Astrocyte of the spinal cord (primary cell): ENCODE results near the gene WDR31.
"Not testable (repeated sequence)": the region's sequence is repeated elsewhere in the genome, so short reads cannot be mapped to it uniquely, and the experiment has no call there.

Experiments used
- DNase-seq: peaks from one replicate; pipeline ENCODE4 v3.0.0; 2011; ENCODE audit warnings: low read depth, low spot score
- H3K4me3 ChIP-seq: 2 replicates; pipeline ENCODE4 v1.5.1; 2011; ENCODE audit warnings: low read depth, mild to moderate bottlenecking, low read length, moderate library complexity
- CTCF ChIP-seq: IDR thresholded peaks from 2 replicates; pipeline ENCODE4 v1.5.1; 2012; ENCODE audit warnings: low read depth, mild to moderate bottlenecking, low read length, inconsistent platforms
- in situ Hi-C: cut with HindIII; loops from 2 replicates; pipeline ENCODE4 v1.10.0; 2017; ENCODE audit warnings: low sequenced_read_pairs

WDR31 gene

DNA sequence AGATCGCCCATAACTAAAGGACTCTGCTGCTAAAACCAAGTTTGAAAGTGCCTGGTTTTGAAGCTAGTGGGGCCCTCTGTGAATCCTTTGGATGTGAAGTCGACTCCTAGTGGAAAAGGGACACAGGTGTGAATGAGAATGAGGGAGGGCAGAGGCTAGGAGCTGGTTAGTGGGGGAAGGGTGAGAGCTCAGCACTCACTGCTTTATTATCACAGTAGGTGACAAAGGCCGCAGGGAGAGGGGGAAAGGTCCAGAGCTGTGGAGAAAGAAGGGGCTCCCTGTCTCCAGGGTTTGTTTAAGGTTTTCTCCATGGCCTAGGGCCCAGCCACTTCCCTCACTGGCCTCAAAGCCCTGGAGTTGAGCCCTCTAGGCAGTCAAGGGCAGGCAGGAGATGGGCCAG is 33.2 kb upstream of the WDR31 start:
- no peak for DNase-seq
- no peak for TF ChIP-seq CTCF
- H3K4me3 ChIP-seq = no peak overlapping the region
- in situ Hi-C loops = no loop called here

DNA sequence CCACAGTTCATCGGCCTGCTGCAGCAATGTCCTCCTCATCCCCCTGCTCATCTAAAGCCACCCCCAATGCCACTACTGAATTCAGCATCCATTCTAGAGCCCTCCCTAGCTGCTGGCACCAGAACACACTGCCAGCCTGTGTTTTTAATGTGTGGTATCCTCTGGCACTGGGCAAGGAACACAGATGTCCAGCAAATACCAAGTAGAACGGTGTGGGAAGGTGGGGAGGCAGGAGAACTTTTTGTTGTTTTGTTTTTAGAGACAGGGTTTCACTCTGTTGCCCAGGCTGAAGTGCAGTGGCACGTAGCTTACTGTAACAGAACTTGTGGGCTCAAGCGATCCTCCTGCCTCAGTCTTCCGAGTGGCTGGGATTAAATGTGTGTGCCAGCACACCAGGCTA is 32.0 kb upstream of the WDR31 start:
- in situ Hi-C loops = no loop called here
- no peak for TF ChIP-seq CTCF

DNA sequence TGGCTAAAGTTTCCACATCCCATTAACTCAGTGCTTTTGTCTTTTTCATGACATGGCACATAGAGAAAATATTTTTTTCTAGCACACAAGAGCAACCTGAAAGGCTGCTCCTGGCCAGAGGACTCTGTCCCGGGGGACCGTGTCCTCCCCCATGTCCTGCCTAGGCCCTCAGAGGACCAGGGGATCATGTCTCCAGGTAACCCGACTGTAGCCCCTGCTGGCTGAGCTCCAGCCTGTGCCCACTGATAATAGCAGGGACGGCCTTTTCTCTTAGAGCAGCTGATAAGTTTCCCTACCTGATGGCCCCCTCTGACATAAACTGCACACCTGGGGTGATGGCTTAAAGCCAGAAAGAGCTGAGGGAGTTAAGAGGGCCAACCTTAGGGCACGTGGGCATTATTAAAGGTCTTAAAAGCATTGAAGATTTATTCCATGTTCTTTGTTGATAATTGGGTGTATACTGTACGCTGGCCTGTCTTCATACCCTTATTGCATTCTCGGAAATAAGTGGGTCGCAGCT is 30.8 kb upstream of the WDR31 start:
- no peak for DNase-seq
- in situ Hi-C loops = no loop called here
- no peak overlapping the region for H3K4me3 ChIP-seq
- TF ChIP-seq CTCF = no peak

More for the DNA sequence above, 32.0 kb upstream of the WDR31 start:
- no peak overlapping the region for H3K4me3 ChIP-seq
- no peak for DNase-seq

- TF ChIP-seq CTCF = no peak
- in situ Hi-C loops = no loop called here
- no peak for DNase-seq
- H3K4me3 ChIP-seq = no peak overlapping the region
Measured at GRCh38 chr9:113369855-113370140, 29.7 kb upstream of the WDR31 start.

DNA sequence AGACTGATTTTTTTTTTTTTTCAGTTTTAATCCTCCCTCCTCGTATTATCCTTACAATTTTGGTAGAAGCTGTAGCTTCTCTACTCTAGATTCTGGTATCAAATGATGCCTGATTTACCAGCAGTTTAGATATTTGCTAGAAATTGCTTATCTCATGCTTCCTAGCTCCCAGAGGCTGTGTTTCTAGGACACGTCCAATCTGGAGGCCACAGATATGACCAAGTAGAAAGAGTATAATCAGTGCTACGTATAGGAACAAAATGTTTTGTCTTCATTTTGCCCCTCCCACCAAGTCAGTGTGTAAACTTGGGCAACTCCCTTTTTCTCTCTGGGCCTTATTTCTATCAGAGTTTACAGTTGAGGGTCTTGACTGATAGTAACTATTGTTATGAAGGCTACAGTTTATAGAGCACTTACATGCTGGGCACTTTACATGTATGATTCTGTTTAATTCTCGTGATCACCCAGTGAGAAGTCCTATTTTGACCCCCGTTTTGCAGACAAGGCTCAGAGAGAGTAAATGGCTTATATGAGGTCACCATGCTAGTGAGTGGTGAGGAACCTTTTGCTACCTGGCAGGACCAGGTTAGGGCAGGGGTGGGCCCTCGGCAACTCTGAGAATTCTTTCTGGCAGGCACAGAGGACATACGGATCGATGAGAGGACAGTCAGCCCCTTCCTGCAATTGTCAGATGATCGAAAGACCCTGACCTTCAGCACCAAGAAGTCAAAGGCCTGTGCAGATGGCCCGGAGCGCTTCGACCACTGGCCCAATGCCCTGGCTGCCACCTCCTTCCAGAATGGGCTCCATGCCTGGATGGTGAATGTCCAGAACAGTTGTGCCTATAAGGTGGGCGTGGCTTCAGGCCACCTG is 29.1 kb upstream of the WDR31 start:
- in situ Hi-C loops = no loop called here
- no peak for TF ChIP-seq CTCF
- no peak for DNase-seq
- no peak overlapping the region for H3K4me3 ChIP-seq

GRCh38 chr9:113368348-113368981 is 28.4 kb upstream of the WDR31 start:
- no peak for TF ChIP-seq CTCF
- no peak overlapping the region for H3K4me3 ChIP-seq
- DNase-seq = no peak
- in situ Hi-C loops = no loop called here

- in situ Hi-C loops, H3K4me3 ChIP-seq, DNase-seq: not testable (repeated sequence)
Measured at GRCh38 chr9:113365652-113366051, 25.6 kb upstream of the WDR31 start.
